Thyroid gland (tissue), 4 donors: ENCODE results near the gene DRD3.

ENCODE experiments used
- POLR2A ChIP-seq, 2 donors: fragments of 450-650 bp; IDR thresholded peaks; one replicate each; pipeline ENCODE4 v1.6.1; 2017; ENCODE audit warnings: antibody characterized with exemption in 2 of 2, mild to moderate bottlenecking in 2 of 2, moderate library complexity in 1 of 2
- TF ChIP-seq, protein P1 (sequence below), 6 experiments: fragments of 200-600 bp in 3 of 6; fragments of 450-650 bp in 3 of 6; sonication (generic) in 3 of 6; IDR thresholded peaks; one replicate each; pipeline ENCODE4 v1.5.1; 2016 to 2019; ENCODE audit warnings: antibody characterized with exemption in 6 of 6, mild to moderate bottlenecking in 2 of 6, inconsistent platforms in 1 of 6, moderate library complexity in 1 of 6

DNA sequence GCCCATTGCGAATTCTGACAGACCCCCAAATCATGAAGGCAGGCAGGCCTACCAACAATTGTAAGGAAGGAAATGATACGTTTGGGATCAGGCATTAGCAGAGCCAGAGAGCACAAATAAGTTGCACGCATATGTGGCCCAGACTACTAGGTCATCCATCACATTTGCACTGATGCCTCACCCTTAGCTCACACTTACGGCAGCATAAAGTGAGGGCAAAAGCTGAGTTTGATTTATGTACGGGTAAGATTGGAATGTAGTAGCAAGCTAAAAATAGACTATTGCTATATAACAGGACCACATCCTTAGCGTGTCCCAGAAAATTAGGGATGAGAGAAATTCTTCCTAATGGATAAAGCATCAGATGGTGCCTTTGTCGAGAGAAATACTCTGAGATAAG lies 63.7 kb downstream of the DRD3 start:
- TF ChIP-seq, protein P1, sequence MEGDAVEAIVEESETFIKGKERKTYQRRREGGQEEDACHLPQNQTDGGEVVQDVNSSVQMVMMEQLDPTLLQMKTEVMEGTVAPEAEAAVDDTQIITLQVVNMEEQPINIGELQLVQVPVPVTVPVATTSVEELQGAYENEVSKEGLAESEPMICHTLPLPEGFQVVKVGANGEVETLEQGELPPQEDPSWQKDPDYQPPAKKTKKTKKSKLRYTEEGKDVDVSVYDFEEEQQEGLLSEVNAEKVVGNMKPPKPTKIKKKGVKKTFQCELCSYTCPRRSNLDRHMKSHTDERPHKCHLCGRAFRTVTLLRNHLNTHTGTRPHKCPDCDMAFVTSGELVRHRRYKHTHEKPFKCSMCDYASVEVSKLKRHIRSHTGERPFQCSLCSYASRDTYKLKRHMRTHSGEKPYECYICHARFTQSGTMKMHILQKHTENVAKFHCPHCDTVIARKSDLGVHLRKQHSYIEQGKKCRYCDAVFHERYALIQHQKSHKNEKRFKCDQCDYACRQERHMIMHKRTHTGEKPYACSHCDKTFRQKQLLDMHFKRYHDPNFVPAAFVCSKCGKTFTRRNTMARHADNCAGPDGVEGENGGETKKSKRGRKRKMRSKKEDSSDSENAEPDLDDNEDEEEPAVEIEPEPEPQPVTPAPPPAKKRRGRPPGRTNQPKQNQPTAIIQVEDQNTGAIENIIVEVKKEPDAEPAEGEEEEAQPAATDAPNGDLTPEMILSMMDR (IDR thresholded peaks at IDR 0.05), result no peak
- no peak for TF ChIP-seq POLR2A (IDR thresholded peaks at IDR 0.05)
